ENCODE data around the gene MTR. TPM values are rescaled to one million over a fixed set of nuclear protein-coding genes. Genes with fewer than 3 reads are reported as not detected.
"Not testable (repeated sequence)": the region's sequence is repeated elsewhere in the genome, so short reads cannot be mapped to it uniquely, and the experiment has no call there.

Gene MTR
- total RNA-seq, 4 donors from 2014 or later, result 42.3 to 55.3 (median 44.7) TPM

- Histone ChIP-seq H3K4me1 (no peaks in the 10 kb centered on the region), H3K4me3 (no peak overlapping the region), H3K27me3 (no peaks in the 10 kb centered on the region), H3K36me3 (peaks cover 0 to 73% (median 0%) of the 10 kb centered on the region in 3 donors), H3K27ac (no peak overlapping the region), H3K9me3 (no peaks in the 10 kb centered on the region)
- DNase-seq (ENCODE audit: low spot score in 2 of 2), result no peak
- TF ChIP-seq, protein P1, sequence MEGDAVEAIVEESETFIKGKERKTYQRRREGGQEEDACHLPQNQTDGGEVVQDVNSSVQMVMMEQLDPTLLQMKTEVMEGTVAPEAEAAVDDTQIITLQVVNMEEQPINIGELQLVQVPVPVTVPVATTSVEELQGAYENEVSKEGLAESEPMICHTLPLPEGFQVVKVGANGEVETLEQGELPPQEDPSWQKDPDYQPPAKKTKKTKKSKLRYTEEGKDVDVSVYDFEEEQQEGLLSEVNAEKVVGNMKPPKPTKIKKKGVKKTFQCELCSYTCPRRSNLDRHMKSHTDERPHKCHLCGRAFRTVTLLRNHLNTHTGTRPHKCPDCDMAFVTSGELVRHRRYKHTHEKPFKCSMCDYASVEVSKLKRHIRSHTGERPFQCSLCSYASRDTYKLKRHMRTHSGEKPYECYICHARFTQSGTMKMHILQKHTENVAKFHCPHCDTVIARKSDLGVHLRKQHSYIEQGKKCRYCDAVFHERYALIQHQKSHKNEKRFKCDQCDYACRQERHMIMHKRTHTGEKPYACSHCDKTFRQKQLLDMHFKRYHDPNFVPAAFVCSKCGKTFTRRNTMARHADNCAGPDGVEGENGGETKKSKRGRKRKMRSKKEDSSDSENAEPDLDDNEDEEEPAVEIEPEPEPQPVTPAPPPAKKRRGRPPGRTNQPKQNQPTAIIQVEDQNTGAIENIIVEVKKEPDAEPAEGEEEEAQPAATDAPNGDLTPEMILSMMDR (IDR thresholded peaks at IDR 0.05), result no peak
- no peak for TF ChIP-seq POLR2A (IDR thresholded peaks at IDR 0.05)
- no peak for TF ChIP-seq EP300 (IDR thresholded peaks at IDR 0.05)
- WGBS, 2 donors, result 63 to 73% methylated on average over 3 of the region's 3 CpGs
These were observed 56.8 kb downstream of the MTR start for GRCh38 chr1:236851871-236852270.

- H3K36me3 ChIP-seq, result peaks cover 0 to 77% (median 0%) of the 10 kb centered on the region in 3 donors
- H3K9me3 ChIP-seq, result no peaks in the 10 kb centered on the region
- H3K27me3 ChIP-seq, result no peaks in the 10 kb centered on the region
- no peak for DNase-seq (ENCODE audit: low spot score in 2 of 2)
- H3K27ac ChIP-seq, result peak overlapping the region in 2 of 4 donors; percentile 16 to 71
- no peak overlapping the region for H3K4me3 ChIP-seq
- no peak for TF ChIP-seq POLR2A (IDR thresholded peaks at IDR 0.05)
- TF ChIP-seq, protein P1 (IDR thresholded peaks at IDR 0.05), result no peak
- TF ChIP-seq EP300 (IDR thresholded peaks at IDR 0.05), result no peak
- H3K4me1 ChIP-seq, result no peaks in the 10 kb centered on the region
- 61 to 62% methylated on average over 4 of the region's 4 CpGs for WGBS, 2 donors
These were observed 59.0 kb downstream of the MTR start for GRCh38 chr1:236853921-236854604.

GRCh38 chr1:236854605-236854983 lies 59.5 kb downstream of the MTR start:
- H3K27ac ChIP-seq, result peak overlapping the region in 2 of 4 donors; percentile 16 to 71
- no peak for DNase-seq (ENCODE audit: low spot score in 2 of 2)
- H3K36me3 ChIP-seq, result peaks cover 0 to 82% (median 0%) of the 10 kb centered on the region in 3 donors
- no peaks in the 10 kb centered on the region for H3K9me3 ChIP-seq
- 42 to 61% methylated on average over 3 of the region's 3 CpGs for WGBS, 2 donors
- no peak for TF ChIP-seq POLR2A (IDR thresholded peaks at IDR 0.05)
- TF ChIP-seq EP300 (IDR thresholded peaks at IDR 0.05), result no peak
- TF ChIP-seq, protein P1 (IDR thresholded peaks at IDR 0.05), result no peak
- H3K4me3 ChIP-seq, result no peak overlapping the region
- H3K27me3 ChIP-seq, result no peaks in the 10 kb centered on the region
- H3K4me1 ChIP-seq, result no peaks in the 10 kb centered on the region

DNA sequence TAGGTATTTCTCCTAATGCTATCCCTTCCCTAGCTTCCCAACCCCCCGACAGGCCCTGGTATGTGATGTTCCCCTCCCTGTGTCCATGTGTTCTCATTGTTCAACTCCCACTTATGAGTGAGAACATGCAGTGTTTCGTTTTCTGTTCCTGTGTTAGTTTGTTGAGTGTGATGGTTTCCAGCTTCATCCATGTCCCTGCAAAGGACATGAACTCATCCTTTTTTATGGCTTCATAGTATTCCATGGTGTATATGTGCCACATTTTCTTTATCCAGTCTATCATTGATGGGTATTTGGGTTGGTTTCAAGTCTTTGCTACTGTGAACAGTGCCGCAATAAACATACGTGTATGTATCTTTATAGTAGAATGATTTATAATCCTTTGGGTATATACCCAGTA lies 61.6 kb downstream of the MTR start:
- not testable (repeated sequence) for H3K27me3 ChIP-seq; H3K4me1 ChIP-seq; H3K9me3 ChIP-seq; H3K27ac ChIP-seq; H3K4me3 ChIP-seq; DNase-seq (ENCODE audit: low spot score in 2 of 2)
- WGBS, 2 donors, result 92 to 95% methylated on average over 4 of the region's 4 CpGs
- peaks cover 0 to 80% (median 0%) of the 10 kb centered on the region in 3 donors for H3K36me3 ChIP-seq

- Histone ChIP-seq H3K9me3 (no peaks in the 10 kb centered on the region), H3K27me3 (no peaks in the 10 kb centered on the region), H3K27ac (no peak overlapping the region), H3K36me3 (peaks cover 0 to 79% (median 0%) of the 10 kb centered on the region in 3 donors), H3K4me3 (no peak overlapping the region), H3K4me1 (peaks cover 0 to 18% (median 2%) of the 10 kb centered on the region in 4 donors)
- 88 to 90% methylated on average over 7 of the region's 7 CpGs for WGBS, 2 donors
- no peak for DNase-seq (ENCODE audit: low spot score in 2 of 2)
- TF ChIP-seq, protein P1 (IDR thresholded peaks at IDR 0.05), result no peak
- no peak for TF ChIP-seq EP300 (IDR thresholded peaks at IDR 0.05)
- TF ChIP-seq POLR2A (IDR thresholded peaks at IDR 0.05), result no peak
These were observed 63.1 kb downstream of the MTR start for GRCh38 chr1:236858165-236858564.

Data from tibial nerve (tissue), 4 donors.